Adrenal gland (tissue), 5 donors: Measurements from ENCODE around the gene CLMN.

Source experiments
- CTCF ChIP-seq, 6 experiments: fragments of 450-650 bp in 4 of 6; fragments of 200-600 bp in 2 of 6; sonication (generic) in 1 of 6; IDR thresholded peaks; 1 replicate in 5 of 6; 2 replicates in 1 of 6; pipeline versions ENCODE4 v1.5.1 to v1.8.0; 2016 to 2021; ENCODE audit warnings: antibody characterized with exemption in 6 of 6, mild to moderate bottlenecking in 2 of 6, moderate library complexity in 1 of 6
- POLR2A ChIP-seq, 2 donors: fragments of 450-650 bp; IDR thresholded peaks; one replicate each; pipeline ENCODE4 v1.6.1; 2017; ENCODE audit warnings: antibody characterized with exemption in 2 of 2, mild to moderate bottlenecking in 2 of 2, moderate library complexity in 1 of 2
- donor health status: DM: no; HTN: no; CAD: no.

GRCh38 chr14:95144849-95145248 lies 174.9 kb downstream of the CLMN start:
- TF ChIP-seq CTCF (IDR thresholded peaks at IDR 0.05) (no peak), POLR2A (IDR thresholded peaks at IDR 0.05) (no peak)
